ENCODE measurements around the gene FASN.

- no peak for TF ChIP-seq CTCF (IDR thresholded peaks at IDR 0.05)
- no peak for TF ChIP-seq SIN3A (IDR thresholded peaks at IDR 0.05; ENCODE audit: borderline replicate concordance, insufficient read depth, low read depth, low read length)
- TF ChIP-seq POLR2AphosphoS5 (IDR thresholded peaks at IDR 0.05; ENCODE audit: low read depth, low read length) = no peak
Measured at GRCh38 chr17:82049521-82049971, 48.5 kb downstream of the FASN start.

Data from Panc1 (cell line).